Measurements from ENCODE around the gene SLC9A7.

DNA sequence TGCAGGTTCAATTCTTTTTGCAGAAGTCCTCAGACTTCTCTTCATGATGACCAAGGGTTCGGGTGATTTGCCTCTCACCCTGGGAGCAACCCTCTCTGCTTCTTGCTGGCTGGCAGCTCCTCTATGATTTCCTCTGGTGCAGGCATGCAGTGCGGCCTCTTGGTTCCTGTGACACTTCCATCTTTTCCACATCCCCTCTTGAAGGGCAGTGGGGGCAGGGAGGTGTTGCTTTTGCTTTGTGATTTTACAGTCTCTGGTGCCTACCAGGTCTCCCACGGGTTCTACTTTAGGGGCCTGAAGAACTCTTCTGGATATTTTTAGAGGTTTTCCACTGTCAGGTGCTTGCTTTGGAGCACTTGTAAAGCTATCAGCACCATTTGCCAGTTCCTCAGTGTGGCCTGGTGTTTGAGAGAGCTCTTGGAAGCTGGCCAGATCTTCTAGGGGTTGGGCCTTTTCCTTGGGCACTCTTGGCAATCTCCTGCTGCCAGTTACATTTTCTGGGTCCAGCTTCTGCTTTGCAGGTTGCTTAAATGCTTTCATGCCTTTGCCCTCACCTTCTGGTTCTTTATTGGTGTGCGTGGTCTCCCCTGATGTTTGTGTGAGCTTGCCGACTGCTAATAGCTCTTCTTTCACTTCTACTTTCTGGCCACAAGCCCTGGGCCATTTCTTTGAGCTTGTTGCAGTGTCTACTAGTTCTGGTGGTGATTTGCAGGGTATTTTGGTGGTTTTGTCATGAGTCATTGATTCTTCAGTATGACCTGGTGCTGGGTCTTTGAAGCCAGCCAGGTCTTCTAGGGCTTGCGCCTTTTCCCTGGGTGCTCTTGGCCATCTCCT lies 196.9 kb downstream of the SLC9A7 start:
- TF ChIP-seq CTCF (conservative IDR thresholded peaks at IDR 0.05 in 1 of 2, IDR thresholded peaks at IDR 0.05 in 1 of 2; ENCODE audit: low read depth in 1 of 2, low read length in 2 of 2): no peak
- TF ChIP-seq EZH2 (IDR thresholded peaks at IDR 0.05; ENCODE audit: low read length, missing control alignments): no peak
